Suprapubic skin (tissue), 4 donors: Measurements from ENCODE around the gene LHFPL6. TPM values are rescaled to one million over a fixed set of nuclear protein-coding genes. Genes with fewer than 3 reads are reported as not detected.

Experiments used
- DNase-seq, 2 donors: peaks; one replicate each; pipeline ENCODE4 v3.0.0-alpha.2; 2019; ENCODE audit warnings: low spot score in 2 of 2
- H3K27ac ChIP-seq: fragments of 200-600 bp; sonication (generic); one replicate; pipeline ENCODE4 v1.5.1; 2019
- H3K27me3 ChIP-seq: fragments of 200-600 bp; sonication (generic); one replicate; pipeline ENCODE4 v1.5.1; 2019
- H3K36me3 ChIP-seq: fragments of 200-600 bp; sonication (generic); one replicate; pipeline ENCODE4 v1.5.1; 2019
- H3K4me1 ChIP-seq: fragments of 200-600 bp; sonication (generic); one replicate; pipeline ENCODE4 v1.5.1; 2019
- H3K4me3 ChIP-seq: fragments of 200-600 bp; sonication (generic); one replicate; pipeline ENCODE4 v1.5.1; 2019; ENCODE audit warnings: mild to moderate bottlenecking
- H3K9me3 ChIP-seq: fragments of 200-600 bp; sonication (generic); one replicate; pipeline ENCODE4 v1.5.1; 2019
- CTCF ChIP-seq, 2 donors: fragments of 200-600 bp in 1 of 2; fragments of 450-650 bp in 1 of 2; sonication (generic) in 1 of 2; IDR thresholded peaks; one replicate each; pipeline ENCODE4 v1.5.1; 2016 to 2019; ENCODE audit warnings: antibody characterized with exemption in 2 of 2, mild to moderate bottlenecking in 1 of 2, moderate library complexity in 1 of 2
- EP300 ChIP-seq: sonication (generic); formaldehyde crosslinking; IDR thresholded peaks from one replicate; pipeline ENCODE4 v1.6.1; 2017; ENCODE audit warnings: antibody characterized with exemption
- POLR2A ChIP-seq, 2 donors: fragments of 450-650 bp; IDR thresholded peaks; one replicate each; pipeline ENCODE4 v1.6.1; 2017; ENCODE audit warnings: antibody characterized with exemption in 2 of 2, mild to moderate bottlenecking in 2 of 2, moderate library complexity in 2 of 2
- POLR2AphosphoS5 ChIP-seq, 3 donors: sonication (generic); formaldehyde crosslinking; IDR thresholded peaks; one replicate each; pipeline ENCODE4 v1.6.1; 2017; ENCODE audit warnings: antibody characterized with exemption in 3 of 3
- WGBS: methylation state at CpG from one replicate; pipeline ENCODE4 v1.1.5; 2018; 5-methylcytosine and 5-hydroxymethylcytosine counted together
- total RNA-seq, 4 donors: library from RNA; depleted of rRNA; stranded (reverse); fragments of >200 nt; gene quantifications; one replicate each; pipeline ENCODE4 v1.1.0, GENCODE V29; 2016

Gene LHFPL6
- total RNA-seq, 4 donors from 2014 or later = 10.6 to 21.0 (median 15.6) TPM

GRCh38 chr13:39317291-39317690, 285.7 kb downstream of the LHFPL6 start:
- Histone ChIP-seq H3K4me3 (no peak overlapping the region), H3K4me1 (peaks cover 14% of the 10 kb centered on the region), H3K36me3 (no peaks in the 10 kb centered on the region), H3K27ac (no peak overlapping the region), H3K9me3 (no peaks in the 10 kb centered on the region), H3K27me3 (no peaks in the 10 kb centered on the region)
- WGBS = 13% methylated on average over 3 of the region's 3 CpGs
- DNase-seq = no peak
- TF ChIP-seq POLR2A (IDR thresholded peaks at IDR 0.05) = no peak
- no peak for TF ChIP-seq CTCF (IDR thresholded peaks at IDR 0.05)
- TF ChIP-seq POLR2AphosphoS5 (IDR thresholded peaks at IDR 0.05) = no peak
- TF ChIP-seq EP300 = no peak

GRCh38 chr13:39315796-39316195, 287.2 kb downstream of the LHFPL6 start:
- no peaks in the 10 kb centered on the region for H3K36me3 ChIP-seq
- peaks cover 17% of the 10 kb centered on the region for H3K4me1 ChIP-seq
- H3K4me3 ChIP-seq = no peak overlapping the region
- no peaks in the 10 kb centered on the region for H3K9me3 ChIP-seq
- no peak for DNase-seq
- TF ChIP-seq POLR2A (IDR thresholded peaks at IDR 0.05) (no peak), EP300 (no peak), POLR2AphosphoS5 (IDR thresholded peaks at IDR 0.05) (no peak), CTCF (IDR thresholded peaks at IDR 0.05) (no peak)
- H3K27me3 ChIP-seq = no peaks in the 10 kb centered on the region
- H3K27ac ChIP-seq = no peak overlapping the region
- 45% methylated on average over 1 of the region's 1 CpG for WGBS

GRCh38 chr13:39313721-39314120, 289.3 kb downstream of the LHFPL6 start:
- WGBS = 51% methylated on average over 6 of the region's 6 CpGs
- no peak for DNase-seq

GRCh38 chr13:39312596-39312995, 290.4 kb downstream of the LHFPL6 start:
- Histone ChIP-seq H3K9me3 (no peaks in the 10 kb centered on the region), H3K36me3 (no peaks in the 10 kb centered on the region), H3K4me3 (no peak overlapping the region), H3K27ac (no peak overlapping the region), H3K27me3 (no peaks in the 10 kb centered on the region), H3K4me1 (peaks cover 15% of the 10 kb centered on the region)
- 69% methylated on average over 2 of the region's 2 CpGs for WGBS
- TF ChIP-seq EP300 (no peak), POLR2A (IDR thresholded peaks at IDR 0.05) (no peak), POLR2AphosphoS5 (IDR thresholded peaks at IDR 0.05) (no peak), CTCF (IDR thresholded peaks at IDR 0.05) (no peak)
- no peak for DNase-seq

More at GRCh38 chr13:39313721-39314120, 289.3 kb downstream of the LHFPL6 start:
- H3K4me1 ChIP-seq = peaks cover 17% of the 10 kb centered on the region
- no peak for TF ChIP-seq POLR2AphosphoS5 (IDR thresholded peaks at IDR 0.05)
- no peak for TF ChIP-seq CTCF (IDR thresholded peaks at IDR 0.05)
- TF ChIP-seq POLR2A (IDR thresholded peaks at IDR 0.05) = no peak
- TF ChIP-seq EP300 = no peak
- H3K36me3 ChIP-seq = no peaks in the 10 kb centered on the region
- H3K9me3 ChIP-seq = no peaks in the 10 kb centered on the region
- no peaks in the 10 kb centered on the region for H3K27me3 ChIP-seq
- H3K27ac ChIP-seq = no peak overlapping the region
- H3K4me3 ChIP-seq = no peak overlapping the region

GRCh38 chr13:39311619-39312018, 291.4 kb downstream of the LHFPL6 start:
- no CpG with 5 or more reads among the region's 4 CpGs for WGBS
- Histone ChIP-seq H3K36me3 (no peaks in the 10 kb centered on the region), H3K27ac (no peak overlapping the region), H3K4me1 (peaks cover 6% of the 10 kb centered on the region), H3K9me3 (no peaks in the 10 kb centered on the region), H3K27me3 (no peaks in the 10 kb centered on the region), H3K4me3 (no peak overlapping the region)
- TF ChIP-seq POLR2AphosphoS5 (IDR thresholded peaks at IDR 0.05) (no peak), EP300 (no peak), POLR2A (IDR thresholded peaks at IDR 0.05) (no peak), CTCF (IDR thresholded peaks at IDR 0.05) (no peak)
- no peak for DNase-seq
